HS-5 (cell line): ENCODE data around the gene TJAP1.
"Not testable (repeated sequence)": the region's sequence is repeated elsewhere in the genome, so short reads cannot be mapped to it uniquely, and the experiment has no call there.

ENCODE experiments used
- DNase-seq: peaks from one replicate; pipeline ENCODE4 v3.0.0-alpha.2; 2012; ENCODE audit warnings: low read depth

The TJAP1 gene

DNA sequence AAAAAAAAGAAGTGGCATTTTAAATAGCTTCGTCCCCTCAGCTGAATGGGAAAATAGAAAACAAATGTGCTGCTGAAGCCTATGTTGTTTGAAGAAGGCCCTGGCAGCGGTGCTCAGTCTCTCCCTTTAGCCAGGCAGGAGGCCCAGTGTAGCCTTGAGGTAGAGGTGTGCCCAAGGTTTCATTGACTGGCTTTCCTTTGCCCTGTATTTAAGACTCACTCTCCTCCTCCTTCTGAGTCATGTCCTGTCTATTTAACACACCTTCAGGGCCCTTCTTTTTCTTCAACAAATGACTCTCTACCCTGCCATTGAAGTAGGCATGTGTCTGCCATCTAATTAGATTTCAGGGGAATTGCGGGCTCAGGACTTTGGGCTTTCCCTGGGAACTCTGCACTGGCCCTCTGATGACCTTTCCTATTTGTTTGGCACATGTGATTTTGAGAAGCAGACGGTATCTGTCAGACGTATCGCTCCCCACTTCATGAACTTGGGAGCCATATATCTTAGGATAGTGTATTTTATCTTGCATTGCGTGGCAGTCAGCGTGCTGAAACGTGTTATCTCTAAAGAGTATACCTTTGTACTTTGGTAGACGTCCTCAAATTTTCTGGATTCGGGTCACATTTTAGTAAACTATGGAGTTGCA is 4.3 kb downstream of the TJAP1 start:
- DNase-seq: no peak

DNA sequence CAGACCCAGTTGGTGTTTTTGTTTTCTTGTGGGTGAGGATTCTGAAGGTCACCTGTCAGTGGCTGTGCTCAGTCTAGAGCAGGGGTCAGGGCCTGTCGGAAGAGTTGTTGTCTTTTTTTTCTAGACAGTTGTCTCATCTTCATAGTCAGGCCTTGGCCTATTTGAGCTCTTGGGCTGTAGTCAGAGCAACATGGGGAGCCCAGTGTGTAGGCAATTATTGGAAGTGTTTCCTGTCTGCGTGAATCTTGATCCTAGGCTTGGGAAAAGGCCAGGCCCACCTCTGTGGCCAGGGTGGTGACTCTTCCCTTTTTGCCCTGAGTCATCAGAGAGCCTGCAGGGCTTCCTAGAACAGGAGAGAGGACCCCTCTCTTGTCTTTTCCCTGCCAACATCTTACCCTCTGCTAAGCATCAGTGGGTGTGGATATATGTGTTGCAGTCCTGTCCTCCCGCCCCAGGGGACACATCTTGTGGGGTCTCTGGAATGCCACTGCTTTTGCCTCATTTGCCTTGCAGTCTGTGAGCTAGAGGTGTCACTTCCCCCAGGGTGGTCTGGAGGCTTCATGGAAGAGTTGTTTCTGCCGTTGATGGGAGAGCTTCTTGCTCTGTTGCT is 11.4 kb downstream of the TJAP1 start:
- no peak for DNase-seq

DNA sequence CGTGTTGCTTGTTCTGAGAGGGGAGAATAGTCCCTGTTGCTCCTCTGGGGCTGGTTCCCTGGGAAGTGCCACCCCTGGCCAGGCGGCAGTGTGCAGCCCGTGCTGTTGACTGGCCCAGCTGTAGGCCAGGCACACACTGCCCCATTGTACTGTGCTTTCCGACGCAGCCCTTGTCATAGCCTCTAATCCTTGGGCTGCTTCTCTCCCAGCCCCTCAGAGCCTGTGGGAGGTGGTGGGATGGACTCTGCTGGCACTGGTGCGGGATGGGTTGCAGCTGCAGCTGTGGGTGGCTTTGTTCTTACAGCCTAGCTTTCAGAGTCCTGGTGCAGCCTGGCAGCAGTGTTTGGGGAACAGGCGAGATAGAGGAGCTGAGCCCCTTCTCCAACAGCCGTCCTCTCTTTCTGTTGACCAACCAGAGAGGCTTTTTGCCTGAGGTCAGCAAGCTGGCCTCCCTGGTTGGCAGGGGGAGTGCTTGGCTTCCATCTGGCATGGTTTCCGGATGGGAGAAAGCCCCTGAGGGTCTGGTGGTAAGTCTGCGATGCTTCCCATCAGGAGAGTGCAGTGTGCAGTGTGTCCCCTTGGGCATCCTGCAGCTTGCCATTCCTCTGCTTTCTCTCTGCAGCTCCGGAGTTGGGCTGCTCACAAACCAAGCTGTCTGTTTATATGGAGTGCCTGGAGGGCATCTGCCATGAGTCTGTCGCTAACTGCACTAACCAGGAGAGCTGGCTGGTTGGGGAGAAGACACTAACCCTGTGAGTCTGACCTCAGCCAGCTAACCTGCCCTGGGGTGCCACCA is 12.1 kb downstream of the TJAP1 start:
- no peak for DNase-seq

DNA sequence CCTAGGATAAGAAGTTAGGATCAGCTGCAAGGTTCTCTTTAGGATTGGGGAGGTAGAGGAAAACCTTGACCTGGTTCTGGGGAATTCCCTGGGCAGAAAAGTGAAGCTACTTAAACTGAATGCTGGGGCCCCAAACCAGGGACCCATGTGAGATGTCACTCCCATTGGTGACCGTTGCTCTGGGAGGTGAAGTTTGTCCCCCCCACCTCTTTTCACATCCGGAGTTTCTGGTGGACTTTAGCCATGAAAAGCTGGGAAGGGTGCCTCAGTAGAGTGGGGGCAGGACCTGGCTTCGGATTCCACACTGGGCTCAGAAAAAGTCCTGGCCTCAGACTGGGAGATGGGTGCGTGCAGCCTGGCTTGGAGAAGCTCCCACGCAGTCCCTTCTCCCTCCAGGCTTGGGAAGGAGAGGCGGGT is 13.2 kb downstream of the TJAP1 start:
- no peak for DNase-seq

DNA sequence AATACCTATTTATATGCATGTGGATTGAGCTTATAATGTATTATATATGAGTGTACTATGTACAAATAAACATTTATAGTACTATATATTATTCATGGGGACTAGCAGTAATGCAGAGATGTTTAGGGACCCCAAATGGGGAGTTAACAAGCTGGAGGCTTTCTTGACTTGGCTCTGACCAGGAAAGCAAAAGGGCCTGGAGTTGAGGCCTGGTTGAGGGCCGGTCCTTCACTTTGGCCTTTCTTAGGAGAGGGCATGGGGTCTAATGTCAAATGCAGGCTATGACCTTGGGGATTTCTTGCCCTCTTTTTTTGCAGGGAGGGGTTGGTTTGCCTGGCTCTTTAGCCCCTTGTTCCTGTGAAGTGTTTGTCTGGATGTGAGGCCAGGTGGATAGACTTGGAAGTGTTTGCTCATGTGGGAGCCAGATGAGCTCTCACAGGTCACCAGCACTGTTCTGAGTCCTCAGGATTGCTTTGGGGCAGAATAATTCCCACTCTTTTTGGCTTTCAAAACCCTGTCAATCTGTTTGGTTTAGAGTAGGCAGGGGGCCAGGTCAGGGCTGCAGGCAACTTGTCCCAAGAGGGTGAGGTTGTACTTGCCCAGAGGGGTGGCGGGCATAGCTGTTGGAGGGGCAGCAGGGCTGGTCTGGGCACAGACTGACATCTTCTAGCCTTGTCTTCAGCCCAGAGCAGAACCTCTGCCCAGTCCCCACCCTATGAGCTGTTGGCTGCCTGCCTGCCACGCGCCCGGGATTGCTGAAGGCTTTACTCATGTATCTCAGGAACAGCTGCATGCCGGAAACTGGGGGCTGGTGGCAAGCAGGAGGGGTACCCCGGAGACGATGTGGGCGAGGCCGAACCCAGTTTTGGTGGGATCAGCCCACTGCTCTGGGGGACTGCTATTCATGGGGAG is 14.6 kb downstream of the TJAP1 start:
- DNase-seq: peak; percentile 58

DNA sequence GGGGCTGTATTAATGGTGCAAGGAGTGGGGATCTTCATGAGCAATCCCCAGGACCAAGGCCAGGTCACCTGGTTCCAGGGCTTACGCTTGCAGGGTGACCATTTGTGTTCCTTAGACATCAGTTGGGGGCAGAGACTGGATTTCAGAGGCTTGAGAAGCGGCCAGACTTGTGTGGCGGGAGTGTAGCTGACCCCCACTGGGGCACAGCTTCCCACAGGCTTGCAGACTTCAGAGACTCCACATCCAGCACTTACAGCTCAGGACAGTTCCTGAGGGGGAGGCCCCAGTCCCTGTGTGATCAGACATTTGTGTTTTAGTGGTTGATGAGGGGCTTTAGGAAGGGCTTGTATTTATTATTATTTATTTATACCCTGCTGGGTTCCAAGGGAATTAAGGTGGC is 15.3 kb downstream of the TJAP1 start:
- DNase-seq: no peak

DNA sequence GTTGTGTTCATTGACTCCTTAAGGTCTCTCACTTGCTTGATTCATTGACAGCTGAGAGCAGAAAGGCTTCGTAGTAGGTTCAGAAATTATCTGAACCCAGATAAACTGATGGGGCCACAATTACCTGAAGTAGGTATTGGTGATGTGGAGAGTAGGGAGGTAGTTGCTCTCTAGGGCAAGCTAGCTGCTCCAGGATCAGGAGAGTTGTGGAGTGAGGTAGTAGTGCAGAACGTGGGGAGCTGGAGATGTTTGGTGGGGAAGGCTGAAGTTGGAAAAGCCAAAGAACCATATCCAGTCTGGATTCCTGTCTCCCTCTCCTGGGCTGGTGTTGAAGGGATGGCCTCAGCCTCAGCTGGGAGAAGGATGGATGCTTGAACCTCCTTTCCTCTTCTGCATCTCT is 15.9 kb downstream of the TJAP1 start:
- DNase-seq: no peak

DNA sequence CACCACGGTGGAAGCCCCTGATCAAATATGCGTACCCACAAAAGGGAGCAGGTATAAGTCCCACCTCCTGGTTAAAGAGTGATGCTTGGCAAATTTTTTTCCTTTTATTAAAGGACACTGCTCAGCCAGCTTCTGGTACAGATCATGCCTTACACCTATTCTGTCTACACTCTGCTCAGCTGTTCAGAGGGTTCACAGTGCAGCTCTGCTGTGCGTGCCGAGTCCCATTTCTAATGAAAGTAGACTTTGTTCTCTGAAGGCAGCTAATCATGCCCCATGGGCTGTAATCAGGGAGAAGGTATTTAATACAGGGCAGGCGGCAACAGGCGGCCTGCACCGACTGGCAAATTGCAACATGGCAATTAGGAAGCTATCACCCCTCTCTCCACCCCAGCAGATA is 16.5 kb downstream of the TJAP1 start:
- no peak for DNase-seq

DNA sequence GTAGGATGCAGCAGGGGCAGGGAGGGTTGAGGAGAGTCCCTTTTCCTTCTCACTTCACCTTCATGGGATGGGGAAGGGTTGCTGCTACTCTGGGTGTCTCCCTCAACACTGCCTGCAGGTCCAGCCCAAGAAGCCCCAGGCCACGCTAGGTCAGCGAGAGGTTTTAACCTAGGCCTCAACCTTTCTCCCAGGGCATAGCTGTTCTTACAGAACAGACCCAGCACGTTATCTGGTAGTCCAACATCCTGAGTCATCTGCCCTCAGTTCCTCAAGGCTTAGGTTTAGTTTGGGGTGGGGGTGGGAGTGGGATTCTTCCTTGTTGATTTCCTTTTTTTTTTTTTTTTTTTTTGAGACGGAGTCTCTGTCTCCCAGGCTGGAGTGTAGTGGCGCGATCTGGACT is 17.0 kb downstream of the TJAP1 start:
- no peak for DNase-seq

DNA sequence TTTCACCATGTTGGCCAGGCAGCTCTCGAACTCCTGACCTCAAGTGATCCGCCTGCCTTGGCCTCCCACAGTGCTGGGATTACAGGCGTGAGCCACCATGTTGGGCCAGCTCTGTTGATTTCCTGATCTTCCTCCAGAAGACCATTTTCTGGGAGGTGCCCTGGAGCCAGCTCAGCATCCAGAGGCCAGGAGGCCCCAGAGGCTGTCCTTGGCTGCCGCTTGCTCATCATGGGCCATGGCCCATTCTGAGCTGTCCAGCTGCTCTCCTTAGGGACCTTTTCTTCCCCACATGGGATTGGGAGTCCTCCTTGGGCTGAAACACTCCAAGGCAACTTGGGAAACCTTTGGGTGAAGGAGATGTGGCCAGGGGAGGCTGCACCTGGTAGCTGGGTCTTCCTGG is 17.4 kb downstream of the TJAP1 start:
- DNase-seq: no peak

DNA sequence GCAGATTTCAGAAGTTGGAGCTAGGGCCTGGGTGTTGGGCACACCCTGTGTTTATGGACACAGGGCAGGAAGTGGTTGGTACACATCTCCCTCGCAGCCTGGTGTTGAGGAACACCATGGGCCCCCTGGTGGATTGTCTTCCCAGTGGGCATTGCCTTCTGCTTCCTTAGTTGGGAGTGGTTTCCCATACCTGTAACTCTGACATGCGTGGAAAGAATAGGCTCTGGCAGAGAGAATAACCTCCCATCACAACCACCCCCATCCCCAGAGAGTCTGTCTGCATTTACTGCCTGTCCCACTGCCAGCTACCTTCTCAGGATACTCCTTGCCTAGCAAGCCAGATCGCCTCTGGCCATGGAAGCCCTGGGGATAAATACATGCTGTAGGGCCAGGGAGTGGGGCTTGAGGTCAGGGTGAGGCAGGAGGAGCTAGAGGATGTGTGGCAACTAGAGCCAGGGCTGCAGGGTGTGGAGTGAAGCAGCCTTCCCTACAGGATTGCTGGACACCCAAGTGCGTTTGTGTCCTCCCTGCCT is 18.1 kb downstream of the TJAP1 start:
- no peak for DNase-seq

DNA sequence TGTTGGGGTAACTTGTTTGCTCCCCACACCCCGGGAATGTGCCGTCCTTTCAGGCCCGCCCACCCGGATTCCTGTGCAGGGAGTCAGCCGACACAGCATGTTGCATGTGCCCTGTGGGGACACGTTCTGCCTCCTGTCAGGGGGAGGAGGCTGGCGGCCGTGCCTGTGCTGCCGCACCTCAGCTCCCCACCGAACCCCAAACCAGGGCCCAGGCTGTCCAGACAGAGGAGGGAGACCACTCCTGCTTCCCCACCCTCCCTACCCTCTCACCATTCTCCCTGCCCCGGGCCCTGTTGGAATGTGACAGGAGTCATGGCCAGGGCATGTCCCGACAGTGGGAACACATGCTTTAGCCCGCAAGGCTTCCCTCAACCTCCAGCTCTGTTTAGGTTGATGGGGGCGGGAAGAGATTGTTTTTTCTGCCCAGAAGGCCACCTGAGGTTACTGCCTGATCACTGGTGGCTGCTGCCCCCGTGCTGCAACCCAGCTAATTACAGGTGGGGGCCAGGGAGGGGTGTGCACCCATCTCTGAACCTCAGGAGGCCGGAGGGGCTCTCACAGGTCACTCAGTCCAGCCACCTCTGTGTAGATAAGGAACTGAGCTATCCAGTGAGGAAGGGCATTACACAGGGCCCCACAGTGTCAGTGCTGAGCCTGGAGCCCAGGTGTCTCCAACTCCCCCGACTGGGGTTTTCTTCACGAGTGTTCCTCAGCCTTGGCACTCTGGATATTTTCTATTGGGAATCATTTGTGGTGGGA is 19.2 kb downstream of the TJAP1 start:
- DNase-seq: no peak

DNA sequence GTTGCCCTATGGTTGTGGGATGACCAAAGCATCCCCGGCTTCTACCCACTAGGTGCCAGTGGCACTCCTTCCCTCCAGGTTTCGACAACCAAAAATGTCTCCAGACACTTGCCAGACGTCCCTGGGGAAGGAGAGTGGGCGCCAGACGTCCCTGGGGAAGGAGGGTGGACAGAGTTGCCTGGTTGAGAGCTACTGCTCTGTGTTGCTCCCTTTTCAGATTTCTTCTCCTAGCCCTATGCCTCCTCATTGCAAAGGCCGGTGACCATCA is 19.7 kb downstream of the TJAP1 start:
- no peak for DNase-seq

DNA sequence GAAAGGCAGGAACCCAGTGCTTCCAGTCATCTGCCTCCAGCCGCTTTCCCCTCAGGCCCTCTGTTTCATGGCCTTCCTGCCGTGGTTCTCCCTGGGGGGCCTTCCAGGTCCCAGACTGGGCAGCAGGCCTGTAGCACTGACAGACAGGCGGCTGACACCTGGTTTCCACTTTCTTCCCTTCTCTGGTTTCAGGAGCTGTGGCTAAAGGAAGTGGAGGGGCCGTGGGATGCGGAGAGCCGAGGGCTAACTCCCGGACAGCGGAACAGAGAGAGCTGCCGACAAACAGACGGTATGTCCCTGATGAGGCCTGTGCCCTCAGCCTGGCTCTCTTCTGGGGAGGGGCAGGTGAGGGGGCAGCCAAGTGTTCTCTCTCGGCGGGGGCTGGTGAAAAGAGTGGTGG is 20.3 kb downstream of the TJAP1 start:
- DNase-seq: no peak

DNA sequence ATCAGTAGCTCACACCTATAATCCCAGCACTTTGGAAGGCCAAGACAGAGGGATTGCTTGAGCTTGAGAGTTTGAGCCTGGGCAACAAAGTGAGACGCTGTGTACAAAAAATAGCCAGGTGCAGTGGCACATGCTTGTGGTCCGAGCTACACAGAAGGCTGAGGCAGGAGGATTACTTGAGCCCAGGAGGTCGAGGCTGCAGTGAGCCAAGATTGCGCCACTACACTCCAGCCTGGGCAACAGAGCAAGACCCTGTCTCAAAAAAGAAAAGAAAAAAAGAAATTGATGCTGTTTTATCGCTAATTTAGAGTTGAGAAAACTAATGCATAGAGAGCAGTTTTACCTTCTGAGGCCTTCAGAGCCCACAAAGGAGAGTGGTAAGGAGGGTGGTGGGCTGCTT is 20.9 kb downstream of the TJAP1 start:
- DNase-seq: not testable (repeated sequence)

DNA sequence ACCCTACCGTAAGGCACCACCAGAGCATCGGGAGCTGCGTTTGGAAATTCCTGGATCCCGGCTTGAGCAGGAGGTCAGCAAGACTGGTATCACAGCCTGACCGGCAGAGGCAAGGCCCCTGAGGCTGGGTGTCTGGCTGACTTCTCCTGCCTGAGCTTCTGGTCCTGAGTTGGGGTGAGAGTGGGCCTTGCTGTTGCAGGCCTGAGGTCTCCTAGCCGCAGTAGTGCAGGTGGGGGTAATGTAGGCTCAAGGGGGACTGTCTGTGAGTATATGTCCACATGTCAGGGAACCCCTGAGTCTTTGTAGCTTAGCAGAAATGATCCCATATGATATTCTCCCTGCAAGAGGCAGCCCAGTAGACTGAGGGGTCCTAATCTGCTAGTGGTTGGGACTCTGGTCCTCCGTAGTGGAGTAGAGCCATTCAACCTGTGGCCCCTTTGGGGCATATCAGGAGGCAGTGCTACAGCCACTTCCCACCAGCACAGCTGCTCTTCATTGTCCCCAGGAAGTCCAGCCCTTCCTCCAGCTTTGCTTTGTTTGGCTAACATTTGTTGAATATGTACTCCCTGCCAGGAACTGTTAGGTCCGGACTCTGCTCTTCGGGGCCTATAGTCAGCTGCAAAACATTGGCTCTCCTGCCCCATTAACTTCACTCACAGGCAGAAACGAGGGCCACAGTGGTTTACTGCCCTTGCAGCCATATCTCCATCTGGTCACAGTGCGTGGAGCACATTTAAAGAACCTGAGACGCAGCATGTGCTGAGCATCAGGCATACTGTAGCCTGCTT is 21.9 kb downstream of the TJAP1 start:
- no peak for DNase-seq

DNA sequence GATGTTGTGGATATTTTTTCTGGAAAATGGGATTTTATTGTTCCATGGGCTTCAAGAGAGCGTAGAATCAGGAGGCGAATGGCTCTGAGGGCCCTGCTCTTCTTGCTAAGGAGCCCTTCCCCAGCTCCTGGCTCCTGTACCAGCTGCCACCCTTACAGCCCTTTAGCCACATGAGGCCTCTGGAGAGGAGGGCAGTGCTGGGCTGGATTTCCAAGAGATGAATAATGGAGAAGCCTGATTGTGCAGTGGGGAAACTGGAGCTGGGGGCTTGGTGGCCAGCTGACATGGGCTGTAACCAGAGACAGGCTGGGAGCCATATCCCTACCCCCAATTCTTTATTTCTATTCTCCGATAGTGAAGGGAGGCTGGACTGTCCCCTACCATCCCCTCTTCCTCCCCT is 23.6 kb downstream of the TJAP1 start:
- no peak for DNase-seq

DNA sequence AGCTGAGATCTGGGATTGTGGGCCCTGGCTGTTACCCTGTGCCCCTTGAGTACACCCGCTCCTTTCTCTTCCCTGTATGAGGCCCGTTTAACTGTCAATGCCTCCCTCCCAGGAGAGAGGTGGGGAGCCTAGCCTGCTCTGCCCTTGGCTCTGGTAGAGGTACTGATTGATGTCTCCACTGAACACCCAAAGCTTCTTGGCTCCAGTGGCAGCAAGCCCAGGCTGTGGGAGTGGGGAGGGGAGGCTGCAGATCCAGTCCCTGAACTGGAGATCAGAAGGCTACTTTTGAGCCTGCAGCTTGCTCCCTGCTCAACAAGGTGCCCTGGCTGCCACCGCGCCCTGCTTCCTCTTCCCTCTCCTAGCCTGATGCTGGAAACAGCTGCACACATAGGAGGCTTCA is 25.3 kb downstream of the TJAP1 start:
- DNase-seq: no peak

DNA sequence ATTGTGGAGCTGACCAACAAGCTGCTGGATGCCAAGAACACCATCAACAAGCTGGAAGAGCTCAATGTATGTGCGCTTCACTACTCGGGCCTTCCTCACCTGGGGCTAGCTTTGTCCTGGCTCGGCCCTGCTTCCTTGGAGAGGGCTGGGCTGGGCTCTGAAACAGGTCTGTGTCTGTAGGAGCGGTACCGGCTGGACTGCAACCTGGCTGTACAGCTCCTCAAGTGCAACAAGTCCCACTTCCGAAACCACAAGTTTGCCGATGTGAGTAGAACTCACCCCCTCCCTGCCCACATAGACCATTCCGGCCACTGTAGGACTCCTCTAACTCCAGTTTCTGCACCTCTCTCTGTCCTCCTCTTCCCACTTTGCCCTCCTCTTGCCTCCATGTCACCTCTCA is 26.1 kb downstream of the TJAP1 start:
- no peak for DNase-seq

DNA sequence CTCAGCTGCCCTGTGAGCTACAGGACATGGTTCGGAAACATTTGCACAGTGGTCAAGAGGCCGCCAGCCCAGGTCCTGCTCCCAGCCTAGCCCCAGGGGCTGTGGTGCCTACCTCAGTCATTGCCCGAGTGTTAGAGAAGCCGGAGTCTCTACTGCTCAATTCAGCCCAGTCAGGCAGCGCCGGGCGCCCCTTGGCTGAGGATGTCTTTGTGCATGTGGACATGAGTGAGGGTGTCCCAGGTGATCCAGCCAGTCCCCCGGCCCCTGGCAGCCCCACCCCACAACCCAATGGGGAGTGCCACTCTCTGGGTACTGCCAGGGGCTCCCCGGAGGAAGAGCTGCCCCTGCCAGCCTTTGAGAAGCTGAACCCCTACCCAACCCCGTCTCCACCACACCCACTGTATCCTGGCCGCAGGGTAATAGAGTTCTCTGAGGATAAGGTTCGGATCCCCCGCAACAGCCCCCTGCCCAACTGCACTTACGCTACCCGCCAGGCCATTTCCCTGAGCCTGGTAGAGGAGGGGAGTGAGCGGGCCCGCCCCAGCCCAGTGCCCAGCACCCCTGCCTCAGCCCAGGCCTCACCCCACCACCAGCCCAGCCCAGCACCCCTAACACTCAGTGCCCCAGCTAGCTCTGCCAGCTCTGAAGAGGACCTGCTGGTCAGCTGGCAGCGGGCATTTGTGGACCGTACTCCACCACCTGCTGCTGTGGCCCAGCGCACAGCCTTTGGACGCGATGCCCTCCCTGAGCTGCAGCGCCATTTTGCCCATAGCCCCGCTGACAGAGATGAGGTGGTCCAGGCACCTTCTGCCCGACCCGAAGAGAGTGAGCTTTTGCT is 27.6 kb downstream of the TJAP1 start:
- no peak for DNase-seq
